HL-60/S4 treated with phorbol 12-myristate 13-acetate at 8.2 ng/mL for 4 days and 3 days (cell line): Measurements from ENCODE around the gene TOPORS.
"Not testable (repeated sequence)": the region's sequence is repeated elsewhere in the genome, so short reads cannot be mapped to it uniquely, and the experiment has no call there.

Source experiments
- in situ Hi-C: fragments of 300-500 bp; cut with MboI; formaldehyde crosslinking; loops from 2 replicates; pipeline ENCODE4 v1.15.0; 2022; ENCODE audit warnings: low sequenced_read_pairs

TOPORS gene

DNA sequence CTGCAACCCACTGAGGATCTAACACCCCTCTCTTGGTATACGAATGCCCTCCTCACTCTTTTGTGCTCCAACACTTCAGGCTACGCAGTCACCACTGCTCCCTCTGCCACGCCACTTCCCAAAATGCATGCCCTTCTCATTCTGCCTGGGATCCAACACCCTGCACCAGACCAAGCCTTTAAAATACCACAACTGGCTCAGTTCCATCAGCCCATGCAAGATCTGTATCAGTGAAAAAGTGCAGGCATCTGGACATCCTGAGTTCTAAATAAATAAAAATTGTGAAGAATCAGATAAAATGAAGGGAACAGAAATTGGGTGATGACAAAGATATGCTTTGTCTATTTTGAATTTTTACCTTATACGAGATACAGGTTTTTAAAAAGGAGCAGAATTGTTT is 17.9 kb upstream of the TOPORS start:
- in situ Hi-C loops, result loop anchor here (25.0 kb wide), 1 partner anchor 183 kb away; the partner anchor contains the start of gene ACO1

DNA sequence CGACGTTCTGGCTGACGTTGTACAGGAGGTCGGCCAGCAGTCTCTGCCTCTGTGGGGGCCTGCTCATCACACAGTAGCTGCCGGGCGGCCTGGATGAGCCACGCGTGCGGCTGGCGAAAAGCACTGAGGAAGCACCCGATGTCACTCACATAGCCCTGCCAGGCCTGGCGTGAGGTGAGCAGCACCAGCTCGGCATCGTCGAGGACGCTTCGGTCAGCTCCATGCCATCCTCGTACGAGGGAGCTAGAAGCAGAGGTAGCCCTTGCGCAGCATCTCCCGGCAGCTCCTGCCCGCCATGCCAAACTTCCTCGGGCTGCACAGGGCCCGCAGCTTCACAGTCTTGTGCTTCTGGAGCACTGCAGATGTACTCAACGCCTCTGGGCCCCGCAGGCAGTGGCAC is 14.4 kb upstream of the TOPORS start:
- in situ Hi-C loops, result loop anchor here (25.0 kb wide), 1 partner anchor 179 kb away; the partner anchor contains the start of gene ACO1

DNA sequence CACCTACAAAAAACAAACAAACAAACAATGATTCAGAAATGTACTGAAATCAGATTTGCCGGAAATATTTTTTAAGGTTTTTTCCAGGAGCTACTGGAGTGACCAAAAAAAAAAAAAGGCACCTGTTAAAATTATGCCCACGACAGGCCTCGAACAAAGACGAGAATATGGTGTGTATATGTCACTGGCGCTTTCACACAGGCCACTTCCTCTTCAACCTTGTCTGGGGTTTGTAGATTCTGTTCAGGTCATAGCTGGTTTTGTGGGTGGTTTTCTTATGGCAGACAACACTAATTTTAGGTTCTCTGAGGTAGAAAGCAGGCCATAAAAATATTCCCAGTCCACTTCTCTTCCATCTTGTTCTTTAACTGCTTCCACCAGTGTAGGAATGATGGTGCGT is 13.6 kb upstream of the TOPORS start:
- in situ Hi-C loops, result loop anchor here (25.0 kb wide), 1 partner anchor 179 kb away; the partner anchor contains the start of gene ACO1

DNA sequence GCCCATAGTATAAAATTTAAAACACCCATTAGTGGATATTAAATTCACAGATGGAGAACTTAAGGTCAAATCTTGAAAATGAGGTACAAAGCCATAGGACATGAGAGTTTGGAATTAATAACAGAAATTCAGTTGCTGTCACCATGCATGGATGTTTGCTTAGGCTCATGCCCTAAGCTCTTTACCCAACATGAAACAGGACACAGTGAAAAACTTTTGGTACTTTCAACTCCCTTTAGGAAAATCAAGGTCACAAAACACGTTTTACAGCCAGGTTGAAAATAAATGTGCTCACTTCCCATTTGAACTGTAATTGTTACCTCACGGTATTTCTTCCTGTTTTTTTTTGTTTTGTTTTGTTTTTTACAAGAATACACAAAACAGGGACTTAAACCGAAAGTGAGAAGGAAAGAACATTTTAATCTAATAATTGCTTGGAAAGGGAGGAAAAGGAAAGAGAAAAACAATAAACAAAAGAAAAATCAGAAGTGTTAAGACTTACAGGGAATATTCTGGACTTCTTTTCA is 6.1 kb upstream of the TOPORS start:
- in situ Hi-C loops, result loop anchor here (25.0 kb wide), 1 partner anchor 171 kb away; the partner anchor contains the start of gene ACO1

DNA sequence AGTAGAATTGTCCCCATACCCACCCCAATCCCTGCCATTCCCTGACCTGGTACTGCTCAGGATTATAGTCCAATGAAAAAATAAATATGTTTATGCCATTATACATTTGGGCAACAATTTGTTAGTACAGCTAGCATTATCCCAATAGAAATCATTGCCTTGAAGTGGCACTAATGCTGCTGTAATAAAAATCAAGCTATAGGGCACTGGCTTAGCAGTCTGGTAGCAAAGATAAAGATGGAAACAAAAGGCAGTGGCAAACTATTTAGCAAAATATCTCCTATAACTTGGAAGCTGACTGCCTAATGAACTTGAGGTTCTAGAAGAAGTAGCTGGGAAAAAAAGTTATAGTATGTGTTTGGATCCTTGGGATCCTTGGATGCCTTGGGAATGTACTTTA is 2.2 kb upstream of the TOPORS start:
- in situ Hi-C loops, result loop anchor here (25.0 kb wide), 1 partner anchor 167 kb away; the partner anchor contains the start of gene ACO1

DNA sequence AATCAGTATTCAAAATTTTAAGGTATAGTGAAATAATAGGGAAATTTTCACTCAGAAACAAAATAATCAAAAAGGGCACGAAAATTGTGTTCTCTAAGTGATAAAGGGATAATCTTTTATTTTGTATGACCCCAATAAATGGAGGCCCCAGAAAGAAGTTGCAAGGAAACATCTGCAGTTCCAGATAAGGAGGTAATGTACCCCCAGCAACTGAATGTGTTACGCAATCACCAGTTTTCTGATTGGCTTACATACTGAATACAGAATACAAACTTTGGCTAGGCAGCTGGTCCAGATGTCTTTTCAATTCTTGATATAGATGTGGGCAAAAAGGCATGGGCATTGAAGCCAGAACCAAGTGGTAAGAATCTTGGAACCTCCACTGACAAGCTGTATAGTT is 1.7 kb upstream of the TOPORS start:
- in situ Hi-C loops, result loop anchor here (25.0 kb wide), 1 partner anchor 167 kb away; the partner anchor contains the start of gene ACO1

DNA sequence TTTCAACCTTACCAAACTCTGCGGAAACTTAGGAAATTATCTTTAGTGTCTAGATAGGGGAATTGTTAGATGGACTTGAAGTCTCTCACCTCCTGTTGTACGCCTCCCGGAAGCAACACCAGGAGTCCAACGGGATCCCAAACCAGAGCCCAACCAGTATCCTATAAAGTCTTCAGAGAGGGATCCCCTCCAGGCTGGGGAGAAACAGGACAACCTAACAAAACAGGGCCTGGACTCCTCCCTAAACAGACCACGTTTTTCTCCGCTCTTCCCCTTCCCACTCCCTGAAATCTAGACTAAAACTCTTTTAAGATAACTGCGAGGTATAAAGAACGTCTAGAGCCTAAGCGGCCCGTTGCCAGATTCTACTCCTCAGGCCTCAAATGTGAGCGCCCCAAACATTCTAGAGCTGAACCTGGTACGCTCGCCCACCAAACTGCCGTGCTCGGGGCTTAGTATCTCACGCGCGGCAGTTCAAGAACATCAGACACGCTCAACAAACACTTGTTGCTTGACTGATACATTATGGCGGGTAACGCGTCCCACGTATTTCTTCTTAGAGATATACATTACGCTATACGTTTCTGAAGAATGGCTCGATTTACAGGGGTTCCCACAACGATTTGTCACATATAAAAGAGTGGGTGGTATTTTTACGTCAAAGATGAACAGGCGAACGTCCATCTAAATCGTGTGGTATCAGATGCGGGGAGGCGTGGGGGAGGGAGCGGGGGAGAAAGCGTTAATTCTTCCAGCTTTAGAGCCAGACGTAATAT is 922 bp downstream of the TOPORS start:
- in situ Hi-C loops, result loop anchor here (25.0 kb wide), 1 partner anchor 164 kb away; the partner anchor contains the start of gene ACO1

DNA sequence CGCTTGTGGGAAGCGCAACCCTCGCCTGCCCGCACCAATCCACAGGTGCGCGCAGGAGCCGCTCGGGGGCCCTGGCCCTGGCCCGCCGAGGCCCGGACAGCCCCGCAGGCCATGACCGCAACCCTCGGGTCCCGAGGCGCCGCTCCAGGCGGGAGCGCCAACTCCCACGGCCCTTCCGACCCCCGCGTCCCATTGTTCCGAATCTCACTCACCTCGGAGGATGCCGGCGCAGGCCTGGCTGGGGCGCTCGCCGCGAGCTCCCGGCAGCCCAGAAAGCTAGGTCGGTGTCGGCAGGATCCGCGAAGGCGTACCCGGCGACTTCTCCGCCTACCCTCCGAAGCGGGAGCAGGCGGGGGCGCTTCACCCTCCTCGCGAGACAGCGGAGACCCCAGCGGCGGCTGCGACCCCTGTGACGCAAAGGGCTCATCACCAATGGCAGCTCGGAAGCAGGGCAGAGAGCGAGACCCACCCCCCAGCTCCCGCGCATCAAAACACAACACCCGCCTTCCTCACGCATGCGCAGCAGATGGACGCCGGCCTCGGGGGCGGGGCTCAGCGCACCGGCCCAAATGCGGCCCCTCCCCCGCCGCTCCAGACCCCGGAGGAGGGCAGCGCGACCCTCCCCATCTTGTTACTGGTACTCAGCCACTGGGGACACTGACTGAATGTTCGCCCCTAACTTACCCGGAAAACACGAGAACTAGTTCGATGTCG is 1.7 kb downstream of the TOPORS start:
- in situ Hi-C loops, result loop anchor here (25.0 kb wide), 1 partner anchor 163 kb away; the partner anchor contains the start of gene ACO1

DNA sequence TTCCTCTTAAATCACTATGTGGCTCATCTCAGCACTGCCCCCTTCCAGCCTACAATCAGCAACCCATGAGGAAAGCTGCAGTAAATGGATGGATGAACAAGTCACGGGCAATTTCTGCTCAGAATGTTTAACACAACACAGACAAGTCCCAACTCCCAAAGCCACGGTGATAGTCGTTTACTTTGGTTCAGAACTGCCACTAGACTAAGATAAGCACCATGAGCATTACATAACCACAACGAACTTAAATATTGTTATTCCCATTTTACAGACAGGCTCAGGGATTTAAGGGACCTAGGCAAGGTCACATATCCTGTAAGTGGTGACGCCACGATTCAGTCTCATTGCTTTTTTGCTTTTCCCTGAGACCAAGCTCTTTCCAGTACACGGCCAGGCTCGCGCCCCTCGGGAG is 2.2 kb downstream of the TOPORS start:
- in situ Hi-C loops, result loop anchor here (25.0 kb wide), 1 partner anchor 163 kb away; the partner anchor contains the start of gene ACO1

DNA sequence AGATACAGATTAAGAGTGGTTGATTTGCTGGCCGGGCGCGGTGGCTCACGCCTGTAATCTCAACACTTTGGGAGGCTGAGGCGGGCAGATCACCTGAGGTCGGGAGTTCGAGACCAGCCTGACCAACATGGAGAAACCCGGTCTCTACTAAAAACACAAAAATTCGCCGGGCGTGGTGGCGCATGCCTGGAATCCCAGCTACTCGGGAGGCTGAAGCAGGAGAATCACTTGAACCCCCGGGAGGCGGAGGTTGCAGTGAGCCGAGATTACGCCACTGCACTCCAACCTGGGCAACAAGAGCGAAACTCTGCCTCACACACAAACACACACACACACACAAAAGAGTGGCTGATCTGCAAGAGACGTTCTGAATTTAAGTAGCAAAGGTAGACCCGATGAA is 4.2 kb downstream of the TOPORS start:
- in situ Hi-C loops, result not testable (repeated sequence)

DNA sequence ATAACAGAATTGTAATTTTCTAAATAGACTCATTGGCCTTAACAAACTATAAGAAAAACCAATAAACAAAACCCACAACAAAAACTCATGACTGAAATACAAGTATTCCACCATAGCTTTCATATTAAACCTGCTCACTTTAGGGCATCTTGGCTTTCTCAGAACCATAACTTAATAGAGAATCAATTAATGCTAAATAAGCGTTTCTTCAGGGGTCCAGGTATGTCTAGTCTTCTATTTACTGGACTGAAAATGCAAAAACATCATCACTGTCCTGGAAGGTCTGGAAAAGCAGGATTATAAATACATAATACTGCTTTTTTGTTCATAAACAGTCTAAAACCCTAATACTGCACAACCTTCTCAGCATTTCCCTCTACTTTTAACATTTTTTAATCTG is 6.5 kb downstream of the TOPORS start:
- in situ Hi-C loops, result no loop called here

DNA sequence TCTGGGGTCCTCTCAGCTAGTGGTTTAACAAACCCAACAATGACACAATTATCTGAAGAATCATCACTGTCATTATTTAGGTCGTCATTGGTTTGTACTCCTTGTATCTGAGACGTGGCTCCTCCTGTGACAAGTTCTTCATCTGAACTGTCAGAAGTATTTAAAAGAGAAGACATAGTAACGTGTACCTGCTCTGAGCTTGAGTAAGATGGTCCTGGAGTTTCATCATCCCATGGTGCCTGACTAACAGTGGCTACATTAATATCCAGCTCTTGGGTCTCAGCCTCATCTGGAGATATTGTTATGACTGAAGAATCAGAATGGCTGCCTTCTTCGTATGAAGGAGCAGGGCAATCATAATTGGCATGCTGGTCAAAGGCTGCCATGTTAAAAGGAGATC is 9.3 kb downstream of the TOPORS start:
- in situ Hi-C loops, result no loop called here

DNA sequence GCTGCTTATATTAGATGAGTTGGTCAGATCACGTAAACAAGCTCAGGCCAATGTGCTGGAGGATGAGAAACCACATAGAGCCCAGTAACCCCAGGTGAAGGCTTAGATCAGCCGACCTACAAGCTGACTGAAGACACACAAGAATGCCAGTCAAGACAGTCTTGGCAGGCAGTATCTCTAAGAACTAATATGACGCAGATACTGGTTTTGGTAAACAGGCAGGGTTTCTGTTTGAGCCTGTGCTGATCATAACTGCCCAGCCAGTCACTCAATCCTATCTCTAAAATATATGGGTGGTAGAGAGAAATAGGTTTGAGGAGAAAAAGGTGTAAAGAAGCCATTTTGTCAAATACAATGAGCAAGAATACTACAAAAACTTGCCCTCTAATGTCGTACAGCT is 18.6 kb downstream of the TOPORS start:
- in situ Hi-C loops, result no loop called here

DNA sequence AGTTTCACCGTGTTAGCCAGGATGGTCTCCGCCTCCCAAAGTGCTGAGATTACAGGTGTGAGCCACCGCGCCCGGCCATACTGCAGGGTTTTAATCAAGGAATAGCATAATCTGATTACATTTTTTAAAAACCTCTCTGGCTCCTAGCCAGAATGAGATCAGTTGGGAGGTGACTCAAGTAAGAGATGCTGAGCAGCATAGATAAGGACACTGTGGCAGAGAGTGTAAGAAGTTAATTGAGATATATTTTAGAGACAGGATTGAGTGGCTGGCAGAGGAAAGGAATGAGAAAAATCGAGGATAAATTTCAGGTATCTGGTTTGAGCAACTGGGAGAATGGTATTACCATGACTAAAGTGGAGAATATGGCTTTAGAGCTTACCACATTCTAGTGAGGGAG is 19.1 kb downstream of the TOPORS start:
- in situ Hi-C loops, result no loop called here

DNA sequence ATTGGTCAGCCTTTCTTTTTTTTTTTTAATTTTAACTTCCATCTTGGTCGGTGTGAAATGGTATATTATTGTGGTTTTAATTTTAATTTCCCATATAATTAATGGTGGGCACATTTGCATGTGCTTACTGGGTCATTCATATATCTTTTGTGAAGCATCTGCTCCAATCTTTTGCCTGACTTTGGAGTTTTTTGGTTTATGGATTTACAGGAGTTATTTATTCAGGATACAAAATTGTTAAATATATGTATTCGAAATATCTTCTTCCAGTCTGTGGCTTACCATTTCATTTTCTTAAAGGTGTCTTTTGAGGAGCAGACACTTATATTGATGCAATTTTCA is 25.7 kb downstream of the TOPORS start:
- in situ Hi-C loops, result no loop called here

DNA sequence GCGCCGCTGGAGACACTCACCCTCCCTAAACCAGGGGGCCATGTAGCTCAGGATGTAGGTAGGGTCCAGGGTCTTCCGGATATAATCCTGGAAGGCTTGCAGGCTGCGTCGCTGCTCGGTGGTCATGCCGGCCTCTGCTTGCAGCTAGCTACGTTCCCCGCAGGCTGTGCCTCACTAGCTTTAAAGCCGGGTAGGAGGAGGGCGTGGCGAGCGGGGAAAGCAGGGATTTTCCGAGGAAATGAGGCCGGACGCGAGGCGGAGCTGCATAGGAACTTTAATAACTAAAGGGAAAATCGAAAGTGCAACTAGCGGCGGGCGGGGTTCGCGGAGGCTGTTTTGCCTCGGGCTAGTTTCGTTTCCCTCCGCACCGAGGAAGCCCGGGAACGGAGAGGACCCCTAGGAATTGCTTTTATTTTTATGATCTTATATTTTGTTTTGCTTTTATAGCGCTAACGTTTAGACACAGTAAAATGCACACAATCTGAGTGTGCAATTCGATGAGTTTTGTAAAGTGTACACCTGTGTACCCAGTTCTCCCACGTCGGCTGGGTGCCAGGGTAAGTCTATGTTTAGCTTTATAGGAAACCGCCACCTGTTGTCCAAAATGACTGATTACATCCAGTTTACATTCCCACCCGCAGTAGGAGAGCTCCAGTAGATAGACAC is 26.2 kb downstream of the TOPORS start, which contains the start of gene RIGI:
Gene RIGI (minus strand): TSS at position 156 of the 666 bp plus-strand sequence. CDS start 30 bp downstream, at position 126.
- in situ Hi-C loops, result no loop called here

DNA sequence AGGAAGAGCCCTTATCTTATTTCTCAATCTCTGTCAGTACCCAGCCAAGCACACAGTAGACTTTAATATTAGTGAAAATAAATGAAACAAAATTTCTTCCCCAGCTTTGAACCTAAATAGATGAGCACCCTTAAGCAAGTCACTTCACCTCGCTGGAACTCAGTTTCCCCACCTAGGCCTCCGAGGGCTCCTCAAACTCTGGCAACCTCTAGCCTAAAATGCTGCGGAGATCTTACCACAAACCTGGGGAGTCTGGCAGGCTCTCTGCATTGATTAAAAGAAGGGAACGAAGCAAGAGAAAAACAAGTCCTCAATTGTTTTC is 26.7 kb downstream of the TOPORS start:
- in situ Hi-C loops, result no loop called here

DNA sequence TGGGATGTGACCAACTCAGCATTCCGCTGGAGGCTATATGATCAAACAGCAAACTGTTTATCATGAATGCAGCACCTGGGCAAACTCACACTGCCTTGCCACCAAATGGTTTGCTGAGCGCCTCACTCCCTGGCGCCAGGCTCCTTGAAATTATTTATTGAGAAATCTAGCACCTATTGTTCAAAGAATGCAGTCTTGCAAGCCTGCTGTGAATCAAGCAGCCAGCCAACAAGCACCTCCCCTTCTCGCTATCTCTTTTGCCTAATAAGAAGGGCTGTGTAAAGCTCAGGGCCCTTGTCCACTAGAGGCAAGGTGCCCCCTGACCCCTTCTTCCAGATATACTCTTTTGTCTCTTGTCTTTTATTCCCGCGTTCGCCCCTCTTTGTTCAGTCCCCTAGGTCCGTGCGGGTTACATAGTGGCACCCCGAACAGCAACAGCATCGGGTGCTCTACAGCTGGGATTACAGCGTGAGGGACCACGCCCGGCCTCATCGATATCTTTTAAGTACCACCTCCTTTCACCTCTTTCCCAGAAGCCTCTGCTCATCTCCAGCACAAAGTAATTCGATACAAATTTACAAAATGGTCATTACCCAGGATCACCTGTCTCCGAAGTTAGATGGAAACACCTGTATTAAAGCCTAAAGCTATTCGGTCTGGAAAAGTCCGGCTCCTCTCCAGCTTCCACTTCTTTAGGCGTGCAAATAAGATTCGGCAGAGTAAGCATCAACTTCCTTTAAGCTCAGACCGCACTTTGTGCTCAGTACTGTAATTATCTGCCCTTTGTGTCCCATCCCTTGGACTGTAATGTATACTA is 27.3 kb downstream of the TOPORS start:
- in situ Hi-C loops, result no loop called here

DNA sequence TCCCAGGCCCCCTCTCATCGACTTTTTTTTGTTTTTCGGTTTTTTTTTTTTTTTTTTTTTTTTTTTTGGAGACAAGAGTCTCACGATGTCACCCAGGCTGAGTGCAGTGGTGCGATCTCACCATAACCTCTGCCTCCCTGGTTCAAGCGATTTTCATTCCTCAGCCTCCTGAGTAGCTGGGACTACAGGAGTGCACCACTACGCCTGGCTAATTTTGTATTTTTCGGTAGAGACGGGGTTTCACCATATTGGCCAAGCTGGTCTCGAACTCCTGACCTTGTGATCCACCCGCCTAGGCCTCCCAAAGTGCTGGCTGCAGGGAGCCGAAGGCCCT is 27.9 kb downstream of the TOPORS start:
- in situ Hi-C loops, result not testable (repeated sequence)

DNA sequence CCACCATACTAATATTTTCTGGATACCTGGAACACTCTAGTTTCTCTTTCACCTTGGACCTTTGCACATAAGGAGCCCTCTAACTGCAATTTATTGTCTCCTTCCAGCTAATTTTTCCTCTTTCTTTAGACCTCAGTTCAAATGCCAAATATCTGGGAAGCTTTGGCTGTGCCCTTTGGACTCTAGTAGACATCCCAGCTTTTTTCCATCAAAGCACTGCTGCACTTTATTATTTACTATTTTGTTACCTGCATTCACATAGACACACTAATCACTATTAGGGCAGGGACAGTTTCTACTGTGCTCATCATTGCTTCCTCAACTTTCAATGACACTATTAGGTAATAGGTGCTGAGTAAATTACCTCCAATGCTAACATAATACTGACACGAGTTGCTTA is 28.5 kb downstream of the TOPORS start:
- in situ Hi-C loops, result no loop called here
